Activated CD4-positive, alpha-beta T cell treated with anti-CD3 and anti-CD28 coated beads, Interleukin-2, amount 10 ng/mL, durations not matched to agents 24 days and 14 days (primary cell): ENCODE results near the gene CTDP1. TPM values are rescaled to one million over a fixed set of nuclear protein-coding genes. Genes with fewer than 3 reads are reported as not detected.
"Not testable (repeated sequence)": the region's sequence is repeated elsewhere in the genome, so short reads cannot be mapped to it uniquely, and the experiment has no call there.

Experiments used
- DNase-seq: peaks from one replicate; pipeline ENCODE4 v3.0.0; 2022
- H3K27ac Mint-ChIP-seq: one replicate; pipeline ENCODE4 v1.8.0; 2022; ENCODE audit warnings: mild to moderate bottlenecking, mixed read lengths
- H3K27me3 Mint-ChIP-seq: one replicate; pipeline ENCODE4 v1.8.0; 2022; ENCODE audit warnings: mixed read lengths
- H3K36me3 Mint-ChIP-seq: one replicate; pipeline ENCODE4 v1.8.0; 2022; ENCODE audit warnings: low read depth, mild to moderate bottlenecking, mixed read lengths
- H3K4me1 Mint-ChIP-seq: one replicate; pipeline ENCODE4 v1.8.0; 2021; ENCODE audit warnings: mixed read lengths
- H3K4me3 Mint-ChIP-seq: one replicate; pipeline ENCODE4 v1.8.0; 2022; ENCODE audit warnings: mild to moderate bottlenecking, moderate library complexity, mixed read lengths
- H3K9me3 Mint-ChIP-seq: one replicate; pipeline ENCODE4 v1.8.0; 2021; ENCODE audit warnings: mixed read lengths
- intact Hi-C: fragments of 100-400 bp; cut with micrococcal nuclease; formaldehyde crosslinking; loops from one replicate; pipeline ENCODE4 v1.15.1; 2023
- total RNA-seq: library from RNA; stranded (reverse); gene quantifications from 2 replicates; pipeline ENCODE4 v1.2.3, GENCODE V29; 2022

Gene CTDP1
- total RNA-seq, 1 donor from 2014 or later = 45.5 TPM

- no peak overlapping the region for H3K27ac Mint-ChIP-seq
- DNase-seq = peak; percentile 60
- H3K36me3 Mint-ChIP-seq = peaks cover 63% of the 10 kb centered on the region
- intact Hi-C loops = no loop called here
- no peaks in the 10 kb centered on the region for H3K27me3 Mint-ChIP-seq
- H3K4me1 Mint-ChIP-seq = peaks cover 9% of the 10 kb centered on the region
- H3K4me3 Mint-ChIP-seq = no peak overlapping the region
- no peaks in the 10 kb centered on the region for H3K9me3 Mint-ChIP-seq
These were observed 40.7 kb downstream of the CTDP1 start for GRCh38 chr18:79720359-79720733.

DNA sequence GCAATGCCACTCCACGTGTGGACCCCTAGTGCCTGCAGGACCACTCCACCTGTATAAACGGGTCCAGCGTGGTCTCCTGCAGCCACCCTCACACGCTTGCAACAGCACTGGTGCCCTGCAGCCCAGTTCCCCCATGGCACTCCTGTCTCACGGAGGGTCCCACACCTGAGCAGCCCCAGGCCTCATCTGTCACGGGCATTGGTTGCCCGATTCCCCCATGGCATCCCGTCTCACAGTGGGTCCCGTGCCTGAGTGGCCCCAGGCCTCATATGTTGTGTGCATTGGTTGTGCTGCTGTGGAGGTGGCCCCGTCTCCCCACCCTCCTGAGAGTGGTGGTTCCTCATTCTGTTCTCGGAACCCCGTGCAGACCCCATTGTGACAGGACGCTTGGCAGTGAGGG lies 43.4 kb downstream of the CTDP1 start:
- H3K9me3 Mint-ChIP-seq = no peaks in the 10 kb centered on the region
- H3K36me3 Mint-ChIP-seq = peaks cover 78% of the 10 kb centered on the region
- H3K4me3 Mint-ChIP-seq = no peak overlapping the region
- intact Hi-C loops = no loop called here
- H3K4me1 Mint-ChIP-seq = peaks cover 5% of the 10 kb centered on the region
- no peak overlapping the region for H3K27ac Mint-ChIP-seq
- H3K27me3 Mint-ChIP-seq = no peaks in the 10 kb centered on the region
- no peak for DNase-seq

DNA sequence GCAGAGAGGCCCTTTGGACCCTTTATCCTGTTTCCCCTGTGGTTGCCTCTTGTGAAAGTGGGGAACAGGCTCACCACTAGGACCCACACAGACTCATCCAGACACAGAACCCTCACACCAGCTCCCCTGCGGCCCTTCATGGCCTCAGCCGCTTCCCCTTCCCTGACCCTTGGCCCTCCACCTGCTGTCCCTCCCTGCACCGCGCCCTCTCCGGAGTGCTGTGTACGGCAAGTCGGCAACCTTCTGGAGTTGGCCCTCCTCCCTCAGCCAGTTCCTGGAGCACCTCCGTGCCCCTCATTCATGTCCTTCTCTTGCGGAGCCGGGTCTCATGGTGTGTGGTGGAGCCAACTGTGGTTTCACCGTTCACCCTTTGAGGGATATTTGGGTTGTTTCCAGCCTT lies 44.0 kb downstream of the CTDP1 start:
- peaks cover 2% of the 10 kb centered on the region for H3K9me3 Mint-ChIP-seq
- H3K27me3 Mint-ChIP-seq = no peaks in the 10 kb centered on the region
- no peak overlapping the region for H3K4me3 Mint-ChIP-seq
- H3K4me1 Mint-ChIP-seq = peaks cover 5% of the 10 kb centered on the region
- H3K36me3 Mint-ChIP-seq = peaks cover 78% of the 10 kb centered on the region
- H3K27ac Mint-ChIP-seq = no peak overlapping the region
- no peak for DNase-seq
- intact Hi-C loops = no loop called here

GRCh38 chr18:79724299-79725080 lies 44.9 kb downstream of the CTDP1 start:
- Mint-ChIP-seq H3K36me3 (peaks cover 78% of the 10 kb centered on the region), H3K27me3 (no peaks in the 10 kb centered on the region), H3K4me3 (no peak overlapping the region), H3K9me3 (peaks cover 4% of the 10 kb centered on the region), H3K27ac (no peak overlapping the region), H3K4me1 (peaks cover 5% of the 10 kb centered on the region)
- intact Hi-C loops = no loop called here
- DNase-seq = no peak

DNA sequence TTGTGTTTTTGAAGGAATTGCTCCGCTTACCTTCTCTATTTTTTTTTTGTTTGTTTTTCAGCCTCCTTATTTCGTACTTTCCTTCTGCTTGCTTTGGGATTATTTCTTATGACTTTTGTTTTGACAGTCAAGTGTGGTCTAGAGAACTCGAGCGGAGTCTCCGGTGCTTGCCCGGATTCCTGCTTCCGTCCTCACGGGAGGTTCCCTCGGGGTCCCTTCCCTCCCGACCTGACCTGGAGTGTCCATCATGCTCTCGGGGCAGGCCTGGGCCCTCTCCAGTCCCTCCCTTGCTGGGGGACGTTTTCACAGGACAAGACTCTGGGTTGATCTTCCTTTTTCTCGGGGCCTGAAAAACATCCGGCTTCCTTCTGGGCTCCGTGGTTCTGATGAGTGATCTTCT lies 45.9 kb downstream of the CTDP1 start:
- H3K4me1 Mint-ChIP-seq = peaks cover 5% of the 10 kb centered on the region
- H3K9me3 Mint-ChIP-seq = peaks cover 4% of the 10 kb centered on the region
- DNase-seq = no peak
- intact Hi-C loops = no loop called here
- H3K27me3 Mint-ChIP-seq = no peaks in the 10 kb centered on the region
- H3K4me3 Mint-ChIP-seq = no peak overlapping the region
- peaks cover 78% of the 10 kb centered on the region for H3K36me3 Mint-ChIP-seq
- H3K27ac Mint-ChIP-seq = no peak overlapping the region

- intact Hi-C loops = no loop called here
- Mint-ChIP-seq H3K27me3 (no peaks in the 10 kb centered on the region), H3K36me3 (peaks cover 82% of the 10 kb centered on the region), H3K27ac (no peak overlapping the region), H3K9me3 (peaks cover 4% of the 10 kb centered on the region), H3K4me1 (peaks cover 5% of the 10 kb centered on the region), H3K4me3 (no peak overlapping the region)
- no peak for DNase-seq
These were observed 47.1 kb downstream of the CTDP1 start for GRCh38 chr18:79726721-79727120.

- Mint-ChIP-seq H3K27ac (no peak overlapping the region), H3K27me3 (no peaks in the 10 kb centered on the region), H3K4me3 (no peak overlapping the region), H3K9me3 (peaks cover 4% of the 10 kb centered on the region), H3K4me1 (peaks cover 5% of the 10 kb centered on the region), H3K36me3 (peaks cover 87% of the 10 kb centered on the region)
- intact Hi-C loops = no loop called here
- no peak for DNase-seq
These were observed 47.6 kb downstream of the CTDP1 start for GRCh38 chr18:79727211-79727610.

GRCh38 chr18:79728931-79729586 lies 49.5 kb downstream of the CTDP1 start:
- H3K4me1 Mint-ChIP-seq = peaks cover 5% of the 10 kb centered on the region
- peaks cover 4% of the 10 kb centered on the region for H3K9me3 Mint-ChIP-seq
- H3K27ac Mint-ChIP-seq = no peak overlapping the region
- H3K4me3 Mint-ChIP-seq = no peak overlapping the region
- DNase-seq = no peak
- peaks cover 91% of the 10 kb centered on the region for H3K36me3 Mint-ChIP-seq
- intact Hi-C loops = no loop called here
- H3K27me3 Mint-ChIP-seq = no peaks in the 10 kb centered on the region

GRCh38 chr18:79729611-79730010 lies 50.0 kb downstream of the CTDP1 start:
- Mint-ChIP-seq H3K9me3 (peaks cover 4% of the 10 kb centered on the region), H3K4me3 (no peak overlapping the region), H3K27ac (no peak overlapping the region), H3K36me3 (peaks cover 88% of the 10 kb centered on the region), H3K27me3 (no peaks in the 10 kb centered on the region), H3K4me1 (peaks cover 3% of the 10 kb centered on the region)
- intact Hi-C loops = no loop called here
- no peak for DNase-seq

DNA sequence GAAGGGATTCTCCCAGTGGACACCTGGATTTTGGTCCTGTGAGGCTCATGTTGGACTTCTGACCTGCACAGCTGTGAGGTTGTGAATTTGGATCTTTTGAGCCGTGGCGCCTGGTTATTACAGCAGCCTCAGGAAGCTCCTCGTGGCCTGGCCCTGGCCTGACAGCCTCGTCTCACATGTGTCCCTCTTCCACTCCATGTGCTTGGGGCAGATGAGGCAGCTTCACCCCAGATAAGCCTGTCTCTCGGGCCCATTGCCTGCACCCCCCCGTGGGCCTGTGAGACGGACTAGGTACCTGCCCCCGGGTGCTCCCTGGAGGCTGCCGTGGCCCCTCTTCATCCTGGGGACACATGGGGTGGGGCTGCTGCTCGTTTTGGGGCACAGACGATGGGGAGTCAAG lies 51.2 kb downstream of the CTDP1 start:
- H3K27me3 Mint-ChIP-seq = no peaks in the 10 kb centered on the region
- H3K9me3 Mint-ChIP-seq = peaks cover 4% of the 10 kb centered on the region
- DNase-seq = no peak
- no peak overlapping the region for H3K27ac Mint-ChIP-seq
- no peak overlapping the region for H3K4me3 Mint-ChIP-seq
- intact Hi-C loops = no loop called here
- H3K36me3 Mint-ChIP-seq = peaks cover 82% of the 10 kb centered on the region
- no peaks in the 10 kb centered on the region for H3K4me1 Mint-ChIP-seq

GRCh38 chr18:79731881-79732720 lies 52.5 kb downstream of the CTDP1 start:
- H3K9me3 Mint-ChIP-seq, intact Hi-C loops, H3K27ac Mint-ChIP-seq, H3K4me1 Mint-ChIP-seq, H3K27me3 Mint-ChIP-seq, DNase-seq, H3K4me3 Mint-ChIP-seq: not testable (repeated sequence)
- peaks cover 72% of the 10 kb centered on the region for H3K36me3 Mint-ChIP-seq

GRCh38 chr18:79732721-79733025 lies 53.1 kb downstream of the CTDP1 start:
- no peak for DNase-seq
- Mint-ChIP-seq H3K27me3 (no peaks in the 10 kb centered on the region), H3K27ac (no peak overlapping the region), H3K4me1 (no peaks in the 10 kb centered on the region), H3K4me3 (no peak overlapping the region), H3K36me3 (peaks cover 71% of the 10 kb centered on the region), H3K9me3 (peaks cover 4% of the 10 kb centered on the region)
- intact Hi-C loops = no loop called here

DNA sequence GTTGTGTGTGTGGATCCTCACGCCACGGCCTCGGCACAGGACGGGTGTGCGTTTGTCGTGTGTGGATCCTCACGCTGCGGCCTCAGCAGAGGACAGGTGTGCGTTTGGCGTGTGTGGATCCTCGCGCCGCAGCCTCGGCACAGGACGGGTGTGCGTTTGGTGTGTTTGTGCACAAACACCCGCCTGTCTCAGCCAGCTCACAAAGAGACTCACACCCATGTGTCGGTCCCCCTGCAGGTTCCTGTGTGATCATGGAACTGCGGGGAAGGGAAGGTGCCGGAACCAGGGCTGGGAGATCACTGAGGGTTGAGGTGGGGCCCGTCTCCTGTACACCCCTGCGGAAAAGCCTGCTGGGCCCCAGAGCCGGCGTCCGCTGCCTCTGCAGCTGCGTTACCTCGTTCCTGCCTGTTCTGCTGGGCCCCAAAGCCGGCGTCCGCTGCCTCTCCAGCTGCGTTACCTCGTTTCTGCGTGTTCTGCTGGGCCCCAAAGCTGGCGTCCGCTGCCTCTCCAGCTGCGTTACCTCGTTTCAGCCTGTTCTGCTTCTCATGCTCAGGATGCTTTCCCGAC lies 53.6 kb downstream of the CTDP1 start:
- no peak for DNase-seq
- Mint-ChIP-seq H3K4me3 (no peak overlapping the region), H3K36me3 (peaks cover 69% of the 10 kb centered on the region), H3K9me3 (peaks cover 4% of the 10 kb centered on the region), H3K27ac (no peak overlapping the region), H3K4me1 (no peaks in the 10 kb centered on the region), H3K27me3 (no peaks in the 10 kb centered on the region)
- intact Hi-C loops = no loop called here
